Measurements from ENCODE around the gene VPS33A.
"Not testable (repeated sequence)": the region's sequence is repeated elsewhere in the genome, so short reads cannot be mapped to it uniquely, and the experiment has no call there.

The VPS33A gene

DNA sequence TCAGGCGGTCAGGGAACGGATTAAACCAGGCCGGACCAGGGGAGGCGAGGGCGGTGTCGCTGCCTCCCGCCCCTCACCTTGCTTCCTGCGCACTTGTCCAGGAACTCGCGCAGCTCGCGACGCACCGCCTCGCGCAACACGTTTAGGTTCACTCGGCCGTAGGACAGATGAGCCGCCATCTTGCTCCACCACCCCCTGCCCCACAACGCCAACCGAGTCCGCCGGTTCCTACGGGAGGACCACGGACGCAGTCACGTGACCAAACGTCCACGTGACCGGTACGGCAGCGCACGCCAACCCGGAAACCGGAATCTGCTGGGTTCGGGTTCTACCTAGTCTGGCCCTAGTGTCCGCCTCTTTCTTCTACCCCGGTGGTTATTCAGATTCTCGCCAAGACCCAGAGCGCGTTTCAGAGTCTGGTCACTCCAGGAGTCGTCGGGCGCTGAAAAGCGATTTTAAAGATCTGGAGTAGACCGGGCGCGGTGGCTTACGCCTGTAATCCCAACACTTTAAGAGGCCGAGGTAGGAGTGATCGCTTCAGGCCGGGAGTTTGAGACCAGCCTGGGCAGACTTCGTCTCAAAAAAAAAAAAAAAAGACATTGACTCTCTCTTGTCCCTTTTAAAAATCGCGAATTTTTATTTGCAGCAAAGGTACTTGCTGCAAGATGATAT is at the start of gene VPS33A:
Gene VPS33A, minus strand, starts transcription at position 265 of the 672 bp plus-strand sequence. Its CDS starts 86 bp downstream, at position 179.
- peak; percentile 99 for DNase-seq (ENCODE audit: low read depth)

DNA sequence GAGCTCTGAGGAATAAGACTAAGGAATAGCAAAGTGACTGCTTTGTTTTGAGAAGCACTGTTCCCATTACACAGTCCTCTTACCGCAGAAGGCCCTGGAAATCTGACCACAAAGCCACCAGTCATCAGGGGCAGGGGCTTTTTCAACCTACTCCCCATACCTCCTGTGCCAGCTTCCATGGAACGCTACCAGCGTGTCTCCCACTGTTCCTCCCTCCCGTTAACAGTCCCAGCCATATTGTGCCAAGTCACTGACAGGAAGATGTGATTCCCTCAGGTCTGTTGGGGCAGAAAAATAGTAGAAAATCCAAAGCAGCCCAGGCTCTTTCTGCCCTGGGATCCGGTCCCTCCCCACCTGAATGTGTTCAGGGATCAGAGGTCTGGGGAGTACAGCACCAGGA is 46.6 kb upstream of the VPS33A start:
- DNase-seq (ENCODE audit: low read depth): no peak

DNA sequence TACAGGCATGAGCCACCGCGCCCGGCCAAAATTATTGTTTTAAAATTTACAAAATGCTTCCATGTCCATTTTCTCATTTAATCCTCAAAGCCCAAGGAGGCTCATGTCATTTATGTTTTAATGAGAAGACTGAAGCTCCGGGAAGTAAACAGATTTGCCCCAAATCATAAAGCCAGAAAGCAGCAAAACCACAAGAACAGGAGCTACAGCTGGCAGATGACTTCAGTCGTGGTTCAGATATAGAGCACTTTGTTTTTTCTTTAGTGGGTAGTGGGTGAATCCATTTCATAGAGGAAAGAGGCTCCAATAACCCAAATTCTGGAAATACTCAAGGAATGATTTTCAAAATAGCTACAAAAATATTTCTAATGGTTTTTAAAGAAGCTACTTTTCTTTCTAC is 45.4 kb upstream of the VPS33A start:
- no peak for DNase-seq (ENCODE audit: low read depth)

DNA sequence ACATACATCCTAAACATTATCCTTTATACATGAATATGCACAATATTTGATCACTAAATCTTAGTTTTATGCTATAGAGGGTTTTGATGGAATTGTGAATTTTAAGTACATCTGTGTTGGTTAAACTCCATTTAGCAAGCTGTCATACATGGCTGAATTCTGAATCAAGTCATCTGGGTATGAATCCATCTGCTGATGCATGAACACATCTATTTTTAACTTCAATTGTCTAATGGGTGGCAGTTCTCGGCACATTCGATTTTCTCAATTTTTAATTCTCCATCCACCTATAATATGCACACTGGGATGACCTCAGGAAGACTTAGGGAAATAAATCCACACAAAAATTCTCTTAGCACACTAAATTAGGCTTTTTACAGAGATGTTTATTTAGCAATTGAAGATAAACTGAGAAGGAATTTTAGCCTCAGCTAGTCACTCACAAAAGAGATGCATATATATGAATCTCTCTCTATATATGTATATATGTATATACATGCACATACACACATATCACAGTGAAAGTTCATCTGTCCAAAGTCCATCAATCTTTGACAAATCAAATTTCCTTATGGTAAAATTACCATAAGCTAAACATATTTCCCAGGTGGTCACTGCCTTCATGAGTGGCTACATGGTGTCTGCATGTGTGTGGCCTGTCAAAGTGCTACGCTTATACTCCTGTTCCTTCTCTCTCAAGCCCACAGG is 44.5 kb upstream of the VPS33A start:
- no peak for DNase-seq (ENCODE audit: low read depth)

DNA sequence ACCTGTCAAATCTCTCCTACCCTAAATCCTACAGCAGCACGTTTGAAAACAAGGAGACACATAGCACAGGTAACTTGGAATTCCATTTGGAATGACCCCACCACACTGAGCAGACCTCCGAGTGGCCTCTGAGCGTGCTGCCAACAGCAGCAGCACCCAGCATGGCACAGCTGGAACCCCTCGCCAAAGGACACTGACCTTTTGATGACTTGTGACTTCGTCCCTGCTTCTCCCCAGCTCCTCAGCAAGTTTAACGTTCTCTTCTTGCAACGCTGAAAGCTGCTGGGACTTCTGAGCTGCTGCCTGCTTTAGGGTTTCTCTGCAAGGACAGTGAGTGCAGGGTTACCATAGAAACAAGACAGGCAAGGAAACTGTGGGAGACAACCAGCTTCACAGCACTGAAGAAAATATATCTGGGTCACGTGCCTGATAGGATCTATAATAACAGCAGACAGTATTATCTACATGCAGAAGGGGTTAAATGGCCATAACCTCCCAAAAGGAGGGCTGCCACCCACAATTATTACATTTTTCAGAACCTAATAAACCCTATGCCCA is 43.3 kb upstream of the VPS33A start:
- DNase-seq (ENCODE audit: low read depth): no peak

DNA sequence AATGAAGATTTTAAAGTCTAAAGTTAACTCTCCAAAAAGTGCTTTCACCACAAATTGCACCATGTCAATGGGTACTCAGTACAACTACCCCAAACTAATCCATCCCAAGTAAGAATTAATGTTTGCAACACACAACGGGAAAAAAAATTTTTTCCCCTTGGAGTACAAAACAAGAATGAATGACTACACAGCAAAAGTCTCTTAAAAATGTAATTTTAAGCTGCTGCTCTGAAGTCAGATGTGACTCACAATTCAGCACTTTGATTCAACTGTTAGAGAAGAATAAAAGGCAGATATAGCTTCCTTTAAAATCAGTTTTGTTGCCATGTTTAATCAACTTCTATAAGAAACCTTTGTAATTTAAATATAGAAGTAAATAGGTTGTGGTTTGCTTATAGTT is 42.5 kb upstream of the VPS33A start:
- no peak for DNase-seq (ENCODE audit: low read depth)

DNA sequence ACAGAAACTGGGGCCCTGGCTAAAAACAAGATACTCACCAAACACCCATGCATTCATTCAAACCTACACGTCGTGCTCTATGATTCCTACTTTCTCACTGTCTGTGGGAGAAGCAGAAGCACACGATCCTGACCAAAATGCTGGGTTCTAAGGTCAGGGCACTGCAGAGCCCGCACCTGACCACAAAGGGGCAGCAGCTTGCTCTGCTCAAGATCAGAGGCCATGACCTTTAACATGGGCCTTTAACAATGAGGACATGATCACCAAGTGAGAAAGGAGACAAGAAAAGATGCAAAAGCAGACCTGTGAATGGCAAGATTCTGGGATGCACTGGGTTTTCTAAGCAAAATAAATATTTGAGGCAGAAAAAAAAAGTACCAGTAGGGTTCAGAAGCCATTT is 40.1 kb upstream of the VPS33A start:
- no peak for DNase-seq (ENCODE audit: low read depth)

DNA sequence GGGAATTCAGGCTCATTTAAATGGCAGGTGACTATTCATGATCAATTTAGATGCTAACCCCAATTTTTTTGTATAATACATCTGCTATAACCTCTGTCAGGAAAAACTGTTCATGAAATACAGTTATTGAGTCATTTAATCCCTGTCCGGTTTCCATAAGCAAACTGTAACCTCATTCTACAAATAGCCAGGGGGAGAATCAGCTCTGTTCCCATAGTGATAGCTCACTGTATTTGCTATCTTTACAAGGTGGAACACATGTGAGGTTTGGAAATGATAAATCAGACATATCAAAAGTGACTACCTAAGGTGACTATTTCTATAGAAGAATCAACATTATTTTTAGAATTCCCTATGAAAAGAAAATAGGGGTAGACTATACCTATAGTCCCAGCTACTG is 38.6 kb upstream of the VPS33A start:
- no peak for DNase-seq (ENCODE audit: low read depth)

DNA sequence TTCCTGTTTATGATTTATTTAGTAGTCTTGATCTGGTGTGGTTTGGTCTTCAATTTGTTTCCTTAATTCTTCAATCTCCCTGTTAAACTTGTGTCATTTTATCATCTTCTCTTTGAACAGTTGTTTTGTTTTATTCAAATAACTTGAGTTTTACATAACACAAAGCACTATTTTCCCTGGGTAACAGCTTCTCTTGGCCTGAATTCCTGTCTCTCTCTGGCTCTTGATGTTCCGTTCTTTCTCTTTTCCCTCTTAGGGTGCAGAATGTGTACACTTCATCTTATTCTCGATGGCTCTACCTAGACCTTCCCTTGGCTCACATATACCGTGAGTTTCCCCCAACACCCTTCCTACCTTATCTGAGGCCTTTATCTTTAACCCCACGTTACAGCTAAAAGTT is 36.8 kb upstream of the VPS33A start:
- DNase-seq (ENCODE audit: low read depth): no peak

DNA sequence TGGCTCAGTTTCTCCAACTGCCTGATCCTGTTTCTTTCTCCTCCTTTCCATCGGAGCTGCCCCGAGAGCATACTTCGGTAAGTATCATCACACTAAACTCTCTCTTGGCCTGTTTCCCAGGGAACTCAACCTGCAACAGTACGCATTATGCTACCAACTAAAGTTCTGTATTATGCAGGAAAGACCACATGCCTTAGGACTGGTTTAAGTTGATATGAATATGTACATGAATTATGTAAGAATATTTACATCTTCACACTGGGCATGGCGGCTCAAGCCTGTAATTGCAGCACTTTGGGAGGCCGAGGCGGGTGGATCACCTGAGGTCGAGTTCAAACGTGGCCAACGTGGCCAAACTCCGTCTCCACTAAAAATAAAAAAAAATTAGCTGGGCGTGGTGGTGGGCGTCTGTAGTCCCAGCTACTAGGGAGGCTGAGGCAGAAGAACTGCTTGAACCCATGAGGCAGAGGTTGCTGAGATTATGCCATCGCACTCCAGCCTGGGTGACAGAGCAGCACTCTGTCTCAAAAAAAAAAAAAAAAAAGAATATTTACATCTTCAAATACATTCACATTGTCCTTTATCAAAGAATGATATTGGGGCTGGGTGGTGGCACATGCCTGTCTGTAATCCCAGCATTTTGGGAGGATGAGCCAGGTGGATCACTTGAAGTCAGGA is 31.9 kb upstream of the VPS33A start:
- no peak for DNase-seq (ENCODE audit: low read depth)

DNA sequence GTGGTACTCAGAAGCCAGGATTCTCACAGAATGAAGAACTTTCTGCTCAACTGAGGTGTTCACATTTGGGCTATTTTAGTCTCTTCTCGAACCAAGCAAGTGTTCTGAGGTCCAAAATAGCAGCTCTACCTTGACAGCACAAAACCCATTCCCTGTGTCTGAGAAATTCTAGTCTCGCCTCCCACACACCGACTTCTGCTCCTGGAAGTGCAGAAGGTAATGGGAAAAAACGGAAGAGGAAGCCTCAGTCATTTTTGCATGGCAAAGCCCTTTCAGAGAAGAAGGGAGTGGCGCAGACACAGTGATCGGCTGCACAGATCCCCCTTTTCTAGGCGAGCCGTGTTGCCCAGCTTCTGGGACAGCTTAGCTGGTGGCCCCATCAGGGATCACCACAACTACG is 31.2 kb upstream of the VPS33A start:
- DNase-seq (ENCODE audit: low read depth): no peak

DNA sequence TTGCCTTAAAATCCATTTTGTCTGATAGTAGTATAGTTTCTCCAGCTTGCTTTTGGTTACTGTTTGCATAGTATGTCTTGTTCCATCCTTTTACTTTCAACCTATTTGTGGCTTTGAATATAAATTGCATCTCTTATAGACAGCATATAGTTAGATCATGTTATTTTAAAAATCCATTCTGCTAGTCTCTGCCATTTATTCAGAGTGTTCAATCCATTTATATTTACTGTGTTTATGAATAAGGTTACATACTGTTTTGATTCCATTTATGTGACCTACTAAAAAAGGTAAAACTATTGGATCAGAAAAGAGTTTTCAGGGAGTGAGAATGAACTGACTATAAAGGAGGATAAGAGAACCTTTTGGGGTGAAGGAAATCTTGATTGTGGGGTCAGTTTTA is 29.6 kb upstream of the VPS33A start:
- DNase-seq (ENCODE audit: low read depth): no peak

DNA sequence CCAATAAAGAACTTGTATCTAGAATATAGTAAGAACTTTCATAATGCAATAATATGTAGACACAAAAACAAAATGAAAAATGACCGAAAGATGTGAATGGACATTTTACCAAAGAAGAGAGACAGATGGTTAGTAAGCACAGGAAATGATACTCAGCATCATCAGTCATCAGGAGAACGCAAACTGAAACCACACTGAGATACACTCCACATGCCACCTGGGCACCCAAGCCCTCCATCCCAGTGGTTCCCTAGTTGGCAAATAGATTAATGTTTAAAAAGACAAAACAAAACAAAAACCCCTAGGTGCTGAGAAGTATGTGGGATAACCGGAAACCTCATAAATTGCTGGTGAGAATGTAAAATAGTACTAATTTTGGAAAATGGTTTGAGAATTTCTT is 26.8 kb upstream of the VPS33A start:
- DNase-seq (ENCODE audit: low read depth): no peak

DNA sequence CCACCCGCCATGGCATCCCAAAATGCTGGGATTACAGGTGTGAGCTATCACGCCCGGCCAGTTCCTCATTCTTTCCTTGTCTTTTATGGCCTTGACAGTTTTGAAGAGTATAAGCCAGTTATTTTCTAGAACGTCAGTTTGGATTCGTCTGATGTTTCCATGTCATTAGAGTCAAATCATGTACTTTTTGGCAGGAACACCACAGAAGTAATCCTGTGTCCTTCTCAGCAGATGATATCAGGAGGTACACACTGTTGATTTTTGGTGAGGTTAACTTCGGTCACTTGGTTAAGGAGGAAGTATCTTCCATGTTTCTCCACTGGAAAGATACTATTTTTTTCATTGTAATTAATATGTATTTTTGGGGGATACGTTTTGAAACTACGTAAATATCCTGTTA is 25.1 kb upstream of the VPS33A start:
- no peak for DNase-seq (ENCODE audit: low read depth)

DNA sequence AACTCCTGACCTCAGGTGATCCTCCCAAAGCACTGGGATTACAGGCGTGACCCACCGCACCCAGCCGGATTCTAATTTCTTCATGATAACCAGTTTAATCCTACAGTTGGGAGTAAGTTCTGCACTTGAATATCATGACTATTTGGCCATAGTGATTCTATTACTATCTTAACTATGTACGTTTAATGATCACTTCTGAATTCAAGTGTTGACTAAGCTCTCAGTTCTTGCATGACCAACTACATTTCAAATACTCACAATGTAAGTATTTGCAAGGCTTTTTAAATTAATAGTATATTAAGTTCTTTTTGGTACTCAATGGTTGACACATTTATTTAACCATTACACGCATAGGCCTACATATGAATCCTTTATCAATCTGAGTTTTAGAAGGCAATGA is 17.4 kb upstream of the VPS33A start:
- DNase-seq (ENCODE audit: low read depth): no peak

DNA sequence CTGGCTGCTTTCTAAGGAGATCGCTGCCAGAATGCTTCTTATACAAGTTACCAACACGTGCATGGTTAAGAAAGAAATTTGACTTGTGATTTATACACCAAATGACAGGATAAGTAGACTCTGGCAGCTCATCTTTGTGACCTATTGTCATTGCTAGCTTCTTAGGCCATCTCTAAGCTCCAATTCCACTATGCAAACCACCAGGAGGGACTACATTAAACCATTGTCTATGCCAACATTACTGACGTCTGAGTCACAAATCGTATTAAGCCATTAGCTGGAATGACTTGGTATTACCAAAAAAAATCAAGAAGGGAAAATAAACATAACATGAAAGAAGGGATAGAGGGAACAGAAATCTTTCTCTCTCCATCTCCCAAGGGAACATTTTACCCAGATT is 15.8 kb upstream of the VPS33A start:
- peak; percentile 16 for DNase-seq (ENCODE audit: low read depth)

DNA sequence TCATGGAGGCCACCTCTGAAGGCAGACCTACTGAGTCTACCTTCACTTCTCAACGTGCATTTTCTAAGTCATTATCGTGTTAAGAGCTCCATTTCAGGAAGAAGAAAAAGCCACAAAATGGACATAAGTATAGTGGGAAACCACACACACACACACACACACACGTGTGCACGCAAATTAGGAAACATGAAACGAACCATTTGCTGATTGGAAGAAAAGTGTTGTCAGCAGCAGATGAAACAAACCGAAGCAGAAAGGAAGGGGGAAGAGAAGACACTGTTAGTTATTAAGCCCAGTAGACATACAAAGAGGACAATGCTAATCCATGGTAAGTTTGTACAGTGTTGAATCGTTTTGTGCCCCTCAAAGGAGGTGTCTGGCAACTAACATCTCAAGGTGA is 9.9 kb upstream of the VPS33A start:
- no peak for DNase-seq (ENCODE audit: low read depth)

DNA sequence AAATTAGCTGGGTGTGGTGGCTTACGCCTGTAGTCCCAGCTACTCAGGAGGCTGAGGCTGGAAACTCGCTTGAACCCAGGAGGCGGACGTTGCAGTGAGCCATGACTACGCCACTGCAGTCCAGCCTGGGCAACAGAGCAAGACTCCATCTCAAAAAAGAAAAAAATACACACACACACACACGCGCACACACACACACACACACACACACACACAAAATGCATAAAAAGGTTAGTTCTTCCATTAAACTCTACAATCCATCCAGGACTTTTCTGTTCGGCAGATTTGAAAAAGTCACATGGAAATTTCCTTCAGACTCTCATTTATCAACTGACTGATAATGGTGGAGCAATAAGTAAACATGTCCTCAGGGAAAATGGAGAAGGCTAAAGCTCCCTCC is 9.2 kb upstream of the VPS33A start:
- DNase-seq (ENCODE audit: low read depth): no peak

DNA sequence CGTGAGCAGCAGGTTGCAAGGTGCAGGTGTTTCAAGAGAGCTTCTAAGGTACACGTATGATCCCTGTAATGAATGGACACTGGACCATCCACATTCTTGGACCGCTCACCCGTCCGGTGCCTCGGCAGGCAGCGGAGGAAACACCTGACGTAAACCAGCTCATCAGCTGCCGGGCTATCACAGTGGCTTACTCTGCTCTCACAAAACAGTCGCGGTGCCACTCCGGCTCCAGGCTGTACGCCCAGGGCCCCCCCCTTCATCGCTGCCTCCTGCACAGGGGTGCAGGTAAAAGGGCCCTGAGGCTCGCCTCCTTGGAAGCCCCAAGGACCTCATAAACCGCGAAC is 436 bp downstream of the VPS33A start:
- DNase-seq (ENCODE audit: low read depth): no peak

DNA sequence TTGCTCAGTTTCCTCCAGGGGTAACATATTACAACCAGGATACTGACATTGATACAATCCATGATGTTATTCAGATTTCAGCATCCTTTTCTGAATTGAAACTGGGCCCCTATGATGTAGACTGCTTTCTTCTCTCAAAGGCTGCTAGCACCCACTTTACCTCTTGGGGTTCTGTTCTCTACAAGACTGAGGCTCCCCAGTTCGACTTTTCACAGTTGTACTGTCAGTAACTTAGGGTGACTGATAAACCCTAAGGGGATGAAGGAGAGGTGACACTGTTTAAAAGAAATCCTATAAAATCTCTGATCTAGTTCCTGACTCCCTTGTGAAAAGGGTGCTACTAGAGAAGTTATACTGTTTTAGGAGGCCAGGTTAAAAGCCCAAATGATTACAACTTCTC is 818 bp downstream of the VPS33A start:
- no peak for DNase-seq (ENCODE audit: low read depth)

DNA sequence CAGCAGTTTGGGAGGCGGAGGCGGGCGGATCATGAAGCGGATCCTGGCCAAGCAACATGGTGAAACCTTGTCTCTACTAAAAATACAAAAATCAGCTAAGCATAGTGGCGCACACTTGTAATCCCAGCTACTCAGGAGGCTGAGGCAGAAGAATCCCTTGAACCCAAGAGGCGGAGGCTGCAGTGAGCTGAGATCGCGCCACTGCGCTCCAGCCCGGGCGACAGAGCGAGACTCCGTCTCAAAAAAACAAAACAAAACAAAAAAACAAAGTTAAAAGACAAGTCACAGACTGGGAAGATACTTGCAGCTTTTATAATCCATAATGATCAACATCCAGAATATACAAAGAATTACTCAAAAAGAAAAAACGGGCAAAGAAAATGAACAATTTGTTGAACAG is 5.6 kb downstream of the VPS33A start:
- not testable (repeated sequence) for DNase-seq (ENCODE audit: low read depth)

DNA sequence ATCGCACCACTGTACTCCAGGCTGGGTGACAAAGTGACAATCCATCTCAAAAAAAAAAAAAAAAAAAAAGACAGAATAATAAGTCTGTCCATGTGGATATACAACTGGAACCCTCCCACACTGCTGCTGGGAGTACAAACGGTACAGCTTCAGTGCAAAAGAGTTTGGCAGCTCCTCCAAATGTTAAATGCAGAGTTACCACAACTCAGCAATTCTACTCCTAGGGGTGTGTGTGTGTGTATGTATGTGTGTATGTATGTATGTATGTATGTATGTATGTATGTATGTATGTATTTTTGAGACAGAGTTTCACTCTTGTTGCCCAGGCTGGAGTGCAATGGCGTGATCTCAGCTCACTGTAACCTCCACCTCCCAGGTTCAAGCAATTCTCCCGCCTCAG is 7.4 kb downstream of the VPS33A start:
- not testable (repeated sequence) for DNase-seq (ENCODE audit: low read depth)

DNA sequence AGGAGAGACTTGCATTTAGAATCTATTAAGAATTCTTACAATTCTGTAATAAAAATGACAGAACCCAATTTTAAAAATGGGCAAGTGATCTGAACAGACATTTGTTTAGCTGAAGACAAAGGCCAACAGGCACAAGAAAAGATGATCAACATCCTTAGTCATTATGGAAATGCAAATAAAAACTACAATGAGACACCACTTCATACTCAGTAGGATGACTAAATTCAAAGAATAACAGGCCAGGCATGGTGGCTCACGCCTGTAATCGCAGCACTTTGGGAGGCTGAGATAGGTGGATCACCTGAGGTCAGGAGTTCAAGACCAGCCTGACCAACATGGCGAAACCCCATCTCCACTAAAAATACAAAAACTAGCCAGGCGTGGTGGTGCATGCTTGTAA is 7.8 kb downstream of the VPS33A start:
- DNase-seq (ENCODE audit: low read depth): not testable (repeated sequence)
